ENCODE measurements around the gene DEPDC5.

GRCh38 chr22:31820655-31821054 lies 66.8 kb downstream of the DEPDC5 start:
- TF ChIP-seq CTCF (conservative IDR thresholded peaks at IDR 0.05; ENCODE audit: low read length) = no peak
- no peak for TF ChIP-seq EZH2phosphoT487 (IDR thresholded peaks at IDR 0.05; ENCODE audit: borderline replicate concordance, low read depth, low read length)
